ENCODE results near the gene ARL8B. TPM values are rescaled to one million over a fixed set of nuclear protein-coding genes. Genes with fewer than 3 reads are reported as not detected.

ARL8B gene
- total RNA-seq, 1 experiment from 2014 or later, result 43.8 TPM

DNA sequence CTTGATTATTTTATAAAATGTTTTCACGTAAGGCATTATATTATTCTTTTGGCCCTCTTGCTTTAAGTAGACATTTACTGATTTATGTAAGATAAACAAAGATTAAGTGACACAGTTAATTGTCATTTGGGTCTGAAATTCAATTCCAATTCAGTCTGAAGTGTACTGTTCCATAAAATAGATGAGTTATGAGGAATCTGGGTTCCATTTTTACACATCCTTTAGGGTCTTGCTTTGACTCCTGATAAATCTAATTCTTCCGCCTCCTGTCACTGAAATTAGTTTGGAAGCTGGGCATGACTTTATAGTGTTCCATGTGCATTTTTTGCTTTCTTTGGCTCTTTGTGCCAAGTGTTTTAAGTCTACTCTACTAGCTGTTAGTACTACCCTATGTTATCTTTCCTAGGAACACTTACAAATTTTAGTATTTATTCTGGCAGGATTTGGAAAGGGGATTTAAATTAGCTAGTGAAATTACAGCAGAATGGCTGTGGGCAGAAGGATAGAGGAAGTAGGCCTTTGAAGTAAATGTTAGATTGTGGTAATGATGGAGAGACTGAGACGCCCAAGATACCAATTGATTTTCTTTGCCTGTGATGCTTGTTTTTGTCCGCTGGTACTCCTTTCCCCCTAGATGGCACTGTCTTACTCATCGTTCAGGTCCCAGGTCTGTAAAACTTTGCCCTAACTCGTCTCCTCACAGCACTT, 14.3 kb downstream of the ARL8B start:
- H3K4me2 ChIP-seq (ENCODE audit: low read length), result no peak overlapping the region
- H3K27ac ChIP-seq (ENCODE audit: low read length), result no peak overlapping the region
- H3K79me2 ChIP-seq (ENCODE audit: low read length), result peaks cover 96% of the 10 kb centered on the region

GRCh38 chr3:5136919-5137429, 14.9 kb downstream of the ARL8B start:
- POLR2A ChIA-PET (ENCODE audit: unreplicated experiment), result no interaction called here
- intact Hi-C loops (cut with micrococcal nuclease), result loop anchor here (5.0 kb wide), 1 partner anchor 50 kb away; the partner anchor contains the start of gene EDEM1
- H3F3A ChIP-seq (ENCODE audit: low read length, unreplicated experiment), result peaks cover 4% of the 10 kb centered on the region
- peaks cover 76% of the 10 kb centered on the region for H4K20me1 ChIP-seq (ENCODE audit: low read length)
- peaks cover 96% of the 10 kb centered on the region for H3K79me2 ChIP-seq (ENCODE audit: low read length)
- no peak overlapping the region for H3K9ac ChIP-seq (ENCODE audit: low read length)
- no peaks in the 10 kb centered on the region for H3K9me3 ChIP-seq (ENCODE audit: low read length)
- ATAC-seq, result peak; percentile 9; the same call in 1 of the 2 replicates
- H3K4me1 ChIP-seq (ENCODE audit: insufficient read depth, low read length), result peaks cover 28% of the 10 kb centered on the region
- no peak overlapping the region for H3K4me3 ChIP-seq (ENCODE audit: low read length)
- CTCF ChIA-PET, result no interaction called here
- no peak overlapping the region for H2AFZ ChIP-seq (ENCODE audit: low read length)
- H3K27ac ChIP-seq (ENCODE audit: low read length), result no peak overlapping the region
- DNase-seq, result peak; percentile 6
- no peaks in the 10 kb centered on the region for H3K27me3 ChIP-seq (ENCODE audit: low read length)
- H3K9me2 ChIP-seq (replicated peaks; ENCODE audit: low read length), result no peaks in the 10 kb centered on the region
- 0 out of 2 replicates have a peak, but pooled peaks cover under 1% of the 10 kb centered on the region for H3K36me3 ChIP-seq (ENCODE audit: low read depth, low read length)
- no peak overlapping the region for H3K4me2 ChIP-seq (ENCODE audit: low read length)
- TF ChIP-seq, protein P1, sequence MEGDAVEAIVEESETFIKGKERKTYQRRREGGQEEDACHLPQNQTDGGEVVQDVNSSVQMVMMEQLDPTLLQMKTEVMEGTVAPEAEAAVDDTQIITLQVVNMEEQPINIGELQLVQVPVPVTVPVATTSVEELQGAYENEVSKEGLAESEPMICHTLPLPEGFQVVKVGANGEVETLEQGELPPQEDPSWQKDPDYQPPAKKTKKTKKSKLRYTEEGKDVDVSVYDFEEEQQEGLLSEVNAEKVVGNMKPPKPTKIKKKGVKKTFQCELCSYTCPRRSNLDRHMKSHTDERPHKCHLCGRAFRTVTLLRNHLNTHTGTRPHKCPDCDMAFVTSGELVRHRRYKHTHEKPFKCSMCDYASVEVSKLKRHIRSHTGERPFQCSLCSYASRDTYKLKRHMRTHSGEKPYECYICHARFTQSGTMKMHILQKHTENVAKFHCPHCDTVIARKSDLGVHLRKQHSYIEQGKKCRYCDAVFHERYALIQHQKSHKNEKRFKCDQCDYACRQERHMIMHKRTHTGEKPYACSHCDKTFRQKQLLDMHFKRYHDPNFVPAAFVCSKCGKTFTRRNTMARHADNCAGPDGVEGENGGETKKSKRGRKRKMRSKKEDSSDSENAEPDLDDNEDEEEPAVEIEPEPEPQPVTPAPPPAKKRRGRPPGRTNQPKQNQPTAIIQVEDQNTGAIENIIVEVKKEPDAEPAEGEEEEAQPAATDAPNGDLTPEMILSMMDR (conservative IDR thresholded peaks at IDR 0.05; ENCODE audit: low read depth, low read length), result no peak
- TF ChIP-seq EZH2 (IDR thresholded peaks at IDR 0.05; ENCODE audit: low read length, unreplicated experiment) (no peak), EZH2phosphoT487 (IDR thresholded peaks at IDR 0.05; ENCODE audit: borderline replicate concordance, low read length) (no peak)
- no TSS peak for BruUV-seq (replicated peaks)

More for the DNA sequence above, 14.3 kb downstream of the ARL8B start:
- H2AFZ ChIP-seq (ENCODE audit: low read length), result no peak overlapping the region
- intact Hi-C loops (cut with micrococcal nuclease), result loop anchor here (5.0 kb wide), 1 partner anchor 51 kb away; the partner anchor contains the start of gene EDEM1
- DNase-seq, result peak; percentile 35
- H3F3A ChIP-seq (ENCODE audit: low read length, unreplicated experiment), result peaks cover 4% of the 10 kb centered on the region
- no peak for TF ChIP-seq EZH2 (IDR thresholded peaks at IDR 0.05; ENCODE audit: low read length, unreplicated experiment)
- TF ChIP-seq, protein P1 (conservative IDR thresholded peaks at IDR 0.05; ENCODE audit: low read depth, low read length), result peak; percentile 66
- H4K20me1 ChIP-seq (ENCODE audit: low read length), result peaks cover 74% of the 10 kb centered on the region
- H3K27me3 ChIP-seq (ENCODE audit: low read length), result no peaks in the 10 kb centered on the region
- no peak overlapping the region for H3K9ac ChIP-seq (ENCODE audit: low read length)
- no peaks in the 10 kb centered on the region for H3K9me3 ChIP-seq (ENCODE audit: low read length)
- BruUV-seq (replicated peaks), result no TSS peak
- peak; percentile 48 for ATAC-seq
- H3K9me2 ChIP-seq (replicated peaks; ENCODE audit: low read length), result no peaks in the 10 kb centered on the region
- H3K4me1 ChIP-seq (ENCODE audit: insufficient read depth, low read length), result peaks cover 28% of the 10 kb centered on the region
- H3K36me3 ChIP-seq (ENCODE audit: low read depth, low read length), result no peaks in the 10 kb centered on the region
- POLR2A ChIA-PET (ENCODE audit: unreplicated experiment), result no interaction called here
- no peak overlapping the region for H3K4me3 ChIP-seq (ENCODE audit: low read length)
- CTCF ChIA-PET, result interaction anchor here (0.6 kb wide), 1 partner anchor 47 kb away, joined by 3 read pairs; no protein-coding TSS in a partner anchor

Measured in PC-3 (cell line).